ENCODE results near the gene DDX41. TPM values are rescaled to one million over a fixed set of nuclear protein-coding genes. Genes with fewer than 3 reads are reported as not detected.

DDX41 gene
- total RNA-seq, 3 donors from 2014 or later (not counting 1 experiment from before 2014, with no cell fraction given) = 66.6 to 106 (median 78.3) TPM

DNA sequence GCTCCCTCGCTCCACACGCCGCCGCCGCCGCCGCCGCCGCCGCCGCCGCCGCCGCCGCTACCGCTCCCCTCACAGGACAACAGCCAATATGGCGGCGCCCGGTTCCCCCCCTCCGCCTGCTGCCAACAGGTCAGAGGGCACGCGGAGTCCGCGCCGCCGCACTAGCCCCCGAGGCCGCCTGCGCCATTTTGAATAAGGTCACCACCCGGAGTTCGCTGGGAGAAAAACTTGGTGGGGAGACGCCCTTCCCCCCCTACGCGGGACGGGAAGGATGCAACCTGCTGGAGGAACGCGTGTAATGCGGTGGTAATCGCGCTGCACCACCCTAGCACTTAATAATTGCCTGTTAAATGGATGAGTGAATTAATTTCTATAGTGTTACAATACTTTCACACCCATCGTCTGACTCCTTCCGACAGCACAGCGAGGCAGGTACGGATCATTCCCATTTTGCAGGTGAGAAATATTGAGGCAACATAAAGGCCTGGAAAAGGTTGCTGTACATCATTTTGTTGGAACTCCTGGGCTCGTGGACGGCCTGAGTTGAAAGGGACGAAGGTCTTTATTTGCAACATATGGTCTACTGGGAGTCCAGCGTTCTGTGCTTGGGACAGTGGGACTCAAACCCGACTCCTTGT is 37.8 kb upstream of the DDX41 start, which contains the start of gene FAM193B:
FAM193B (minus strand) TSS at position 90 of the 638 bp plus-strand sequence. CDS start 105 bp downstream, outside the sequence.
- Mint-ChIP-seq H3K4me3 (peak within 1 kb of the TSS; percentile 93), H3K9me3 (no peaks in the 10 kb centered on the region), H3K27ac (peak within 1 kb of the TSS; percentile 59 to 88), H3K36me3 (no peaks in the 10 kb centered on the region), H3K27me3 (ENCODE audit: low read depth in 2 of 2) (no peaks in the 10 kb centered on the region), H3K4me1 (peaks cover 23 to 26% of the 10 kb centered on the region in 2 donors)
- Histone ChIP-seq H3K4me1 (ENCODE audit: control insufficient read depth, insufficient read depth, low read length) (peaks cover 22% of the 10 kb centered on the region), H3K4me3 (ENCODE audit: low read length) (peak within 1 kb of the TSS; percentile 84), H3K27me3 (ENCODE audit: control insufficient read depth, insufficient read depth, low read length) (no peaks in the 10 kb centered on the region), H3K27ac (ENCODE audit: low read length) (peak within 1 kb of the TSS; percentile 38), H3K9me3 (ENCODE audit: control insufficient read depth, insufficient read depth, low read length) (no peaks in the 10 kb centered on the region), H3K36me3 (ENCODE audit: control insufficient read depth, insufficient read depth, low read length) (peaks cover 3% of the 10 kb centered on the region)
- DNase-seq (peak; percentile 93 to 94), ATAC-seq (peak; percentile 98 to 99 (median 99))
- WGBS (ENCODE audit: insufficient coverage) = 13% methylated on average over 40 of the region's 49 CpGs
- no peak for TF ChIP-seq CTCF (IDR thresholded peaks at IDR 0.05)
- intact Hi-C loops (cut with micrococcal nuclease) = no loop called here

DNA sequence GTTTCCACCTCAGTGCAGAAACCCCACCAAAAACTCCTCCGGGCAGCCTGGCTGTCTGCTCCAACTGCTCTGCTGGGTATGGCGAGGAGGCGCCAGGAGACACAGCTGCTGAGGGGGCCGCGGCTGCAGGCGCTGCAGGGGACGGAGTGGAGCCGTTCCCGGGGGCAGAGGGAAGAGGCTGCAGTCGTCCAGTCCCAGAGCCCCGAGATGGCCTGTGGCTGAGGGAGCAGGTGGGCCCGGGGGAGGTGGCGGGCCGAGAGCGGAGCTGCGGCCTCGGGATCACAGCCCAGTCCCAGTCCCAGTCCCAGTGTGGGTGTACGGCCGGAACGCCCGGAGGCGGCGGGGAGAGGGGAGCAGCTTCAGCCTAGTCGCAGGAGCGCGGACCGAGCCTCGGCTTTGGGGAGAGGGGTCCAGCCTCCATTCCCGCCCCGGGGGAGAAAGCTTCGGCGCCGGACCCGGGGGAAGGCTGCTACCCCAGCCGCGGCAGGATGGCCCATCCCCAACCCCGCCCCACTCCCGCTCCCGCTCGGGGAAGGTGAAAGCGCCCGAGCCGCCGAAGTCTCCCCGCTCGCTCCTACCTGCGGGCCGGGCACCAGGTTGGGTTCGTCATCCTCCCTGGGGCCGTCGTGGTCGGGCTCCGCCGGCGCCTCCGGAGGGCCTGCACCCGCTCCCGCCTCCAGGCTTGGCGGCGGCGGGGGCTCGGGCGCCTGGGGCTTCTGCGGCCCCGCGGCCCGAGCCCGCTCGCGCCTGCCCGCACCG is 37.1 kb upstream of the DDX41 start:
- peak; percentile 33 to 51 (median 48) for ATAC-seq
- Histone ChIP-seq H3K4me1 (ENCODE audit: control insufficient read depth, insufficient read depth, low read length) (peaks cover 22% of the 10 kb centered on the region), H3K4me3 (ENCODE audit: low read length) (peak overlapping the region; percentile 84), H3K27me3 (ENCODE audit: control insufficient read depth, insufficient read depth, low read length) (no peaks in the 10 kb centered on the region), H3K36me3 (ENCODE audit: control insufficient read depth, insufficient read depth, low read length) (peaks cover 3% of the 10 kb centered on the region), H3K27ac (ENCODE audit: low read length) (peak overlapping the region; percentile 4), H3K9me3 (ENCODE audit: control insufficient read depth, insufficient read depth, low read length) (no peaks in the 10 kb centered on the region)
- no peak for TF ChIP-seq CTCF (IDR thresholded peaks at IDR 0.05)
- H3K27me3 Mint-ChIP-seq (ENCODE audit: low read depth in 2 of 2) = no peaks in the 10 kb centered on the region
- peaks cover 23 to 26% of the 10 kb centered on the region in 2 donors for H3K4me1 Mint-ChIP-seq
- H3K36me3 Mint-ChIP-seq = no peaks in the 10 kb centered on the region
- peak overlapping the region; percentile 65 for H3K4me3 Mint-ChIP-seq
- intact Hi-C loops (cut with micrococcal nuclease) = no loop called here
- peak in 1 of 2 donors; percentile 40 for DNase-seq
- no peaks in the 10 kb centered on the region for H3K9me3 Mint-ChIP-seq
- peak overlapping the region; percentile 10 to 88 for H3K27ac Mint-ChIP-seq
- WGBS (ENCODE audit: insufficient coverage) = under 1% methylated on average over 72 of the region's 72 CpGs

- ATAC-seq = no peak
- 89% methylated on average over 16 of the region's 16 CpGs for WGBS (ENCODE audit: insufficient coverage)
- Mint-ChIP-seq H3K4me3 (peak overlapping the region; percentile 65), H3K27ac (peak overlapping the region; percentile 10 to 29), H3K9me3 (no peaks in the 10 kb centered on the region), H3K36me3 (no peaks in the 10 kb centered on the region), H3K4me1 (peaks cover 27 to 30% of the 10 kb centered on the region in 2 donors), H3K27me3 (ENCODE audit: low read depth in 2 of 2) (no peaks in the 10 kb centered on the region)
- H3K9me3 ChIP-seq (ENCODE audit: control insufficient read depth, insufficient read depth, low read length) = no peaks in the 10 kb centered on the region
- no peak overlapping the region for H3K27ac ChIP-seq (ENCODE audit: low read length)
- H3K36me3 ChIP-seq (ENCODE audit: control insufficient read depth, insufficient read depth, low read length) = peaks cover 3% of the 10 kb centered on the region
- TF ChIP-seq CTCF (IDR thresholded peaks at IDR 0.05) = no peak
- H3K27me3 ChIP-seq (ENCODE audit: control insufficient read depth, insufficient read depth, low read length) = no peaks in the 10 kb centered on the region
- intact Hi-C loops (cut with micrococcal nuclease) = no loop called here
- DNase-seq = no peak
- no peak overlapping the region for H3K4me3 ChIP-seq (ENCODE audit: low read length)
- peaks cover 22% of the 10 kb centered on the region for H3K4me1 ChIP-seq (ENCODE audit: control insufficient read depth, insufficient read depth, low read length)
These were observed 36.2 kb upstream of the DDX41 start for GRCh38 chr5:177552839-177553455.
